GM12864 (cell line): ENCODE measurements around the gene HRC.
A peak's percentile ranks its signal among the peaks of the same experiment; 100 is the strongest.
"Not testable (repeated sequence)": the region's sequence is repeated elsewhere in the genome, so short reads cannot be mapped to it uniquely, and the experiment has no call there.

Experiments used
- DNase-seq: peaks from one replicate; pipeline ENCODE4 v3.0.0-alpha.2; 2011; ENCODE audit warnings: low read depth
- H3K4me3 ChIP-seq: 2 replicates; pipeline ENCODE4 v1.5.1; 2011; ENCODE audit warnings: mild to moderate bottlenecking, low read depth, low read length, control low read depth
- CTCF ChIP-seq: IDR thresholded peaks from 2 replicates; pipeline ENCODE4 v1.5.1; 2011; ENCODE audit warnings: low read depth, mild to moderate bottlenecking, moderate library complexity, low read length, control low read depth, inconsistent platforms; ENCODE audit errors: missing control alignments

Gene HRC

GRCh38 chr19:49151267-49152118 lies 3.7 kb downstream of the HRC start:
- no peak for TF ChIP-seq CTCF
- DNase-seq, result no peak
- H3K4me3 ChIP-seq, result no peak overlapping the region

- no peak overlapping the region for H3K4me3 ChIP-seq
- no peak for TF ChIP-seq CTCF
- no peak for DNase-seq
These were observed 4.3 kb downstream of the HRC start for GRCh38 chr19:49150944-49151243.

GRCh38 chr19:49150106-49150943 lies 4.9 kb downstream of the HRC start:
- TF ChIP-seq CTCF, result no peak

GRCh38 chr19:49149652-49150105 lies 5.5 kb downstream of the HRC start:
- peak overlapping the region; percentile 31 for H3K4me3 ChIP-seq
- TF ChIP-seq CTCF, result no peak
- DNase-seq, result no peak

More at GRCh38 chr19:49150106-49150943, 4.9 kb downstream of the HRC start:
- DNase-seq, result no peak
- H3K4me3 ChIP-seq, result peak overlapping the region; percentile 31

- no peak overlapping the region for H3K4me3 ChIP-seq
- DNase-seq, result peak; percentile 29
- TF ChIP-seq CTCF, result no peak
These were observed 6.2 kb downstream of the HRC start for GRCh38 chr19:49148784-49149651.

GRCh38 chr19:49148044-49148682 lies 7.0 kb downstream of the HRC start:
- no peak overlapping the region for H3K4me3 ChIP-seq
- no peak for DNase-seq
- no peak for TF ChIP-seq CTCF

- not testable (repeated sequence) for DNase-seq
These were observed 8.8 kb downstream of the HRC start for GRCh38 chr19:49146408-49146770.

More at GRCh38 chr19:49146408-49146770, 8.8 kb downstream of the HRC start:
- H3K4me3 ChIP-seq, result not testable (repeated sequence)
